SK-N-SH (cell line): ENCODE data around the gene SRCIN1.

Experiments used
- ELF1 ChIP-seq: IDR thresholded peaks from 2 replicates; pipeline ENCODE4 v1.4.0; 2012
- EP300 ChIP-seq, 2 experiments: IDR thresholded peaks; 2 replicates each; pipeline versions ENCODE4 v1.4.0 to v1.6.1; 2012; ENCODE audit warnings: borderline replicate concordance in 1 of 2, low read depth in 1 of 2, low read length in 1 of 2
- FOSL2 ChIP-seq: IDR thresholded peaks from 2 replicates; pipeline ENCODE4 v1.4.0; 2012; ENCODE audit warnings: low read depth, mild to moderate bottlenecking, moderate library complexity, borderline replicate concordance
- GABPA ChIP-seq: IDR thresholded peaks from 2 replicates; pipeline ENCODE4 v1.4.0; 2012; ENCODE audit warnings: low read depth, mild to moderate bottlenecking
- JUND ChIP-seq: IDR thresholded peaks from 2 replicates; pipeline ENCODE4 v1.4.0; 2012
- POLR2AphosphoS5 ChIP-seq: IDR thresholded peaks from 2 replicates; pipeline ENCODE4 v1.6.1; 2012; ENCODE audit warnings: low read depth, low read length
- SIN3A ChIP-seq: IDR thresholded peaks from 2 replicates; pipeline ENCODE4 v1.6.1; 2012; ENCODE audit warnings: low read depth, mild to moderate bottlenecking, low read length, moderate library complexity, borderline replicate concordance
- TAF1 ChIP-seq: IDR thresholded peaks from 2 replicates; pipeline ENCODE4 v1.6.1; 2012; ENCODE audit warnings: low read depth, mild to moderate bottlenecking, low read length, moderate library complexity, borderline replicate concordance
- YY1 ChIP-seq: IDR thresholded peaks from 2 replicates; pipeline ENCODE4 v1.4.0; 2012; ENCODE audit warnings: low read depth, mild to moderate bottlenecking
- TF ChIP-seq, protein P1 (sequence below): fragments of 200-600 bp; sonication (generic); IDR thresholded peaks from 2 replicates; pipeline ENCODE4 v1.6.1; 2017; ENCODE audit warnings: antibody characterized with exemption, mild to moderate bottlenecking, moderate library complexity

DNA sequence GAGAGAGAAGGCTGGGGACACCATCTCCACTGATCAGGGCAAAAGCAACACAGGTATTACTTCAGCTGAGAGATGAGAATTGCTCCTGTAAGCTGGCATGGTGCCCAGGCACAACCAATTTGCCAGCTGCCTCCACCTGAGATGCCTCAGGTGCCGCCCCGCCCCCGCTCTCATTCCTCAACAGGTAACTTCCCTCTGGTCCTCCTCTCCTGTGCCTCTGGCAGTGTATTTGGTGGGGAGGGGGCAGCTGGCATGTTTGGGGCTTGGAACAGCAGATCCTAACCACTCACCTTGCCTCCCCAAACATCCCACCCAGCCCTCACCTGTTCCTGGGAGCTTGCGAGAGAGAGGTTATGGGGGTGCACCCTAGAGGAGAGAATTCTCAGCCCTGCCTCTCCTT, 2.9 kb upstream of the SRCIN1 start:
- TF ChIP-seq GABPA (no peak), JUND (no peak), SIN3A (no peak), EP300 (IDR thresholded peaks at IDR 0.05; ENCODE audit: borderline replicate concordance in 1 of 2, low read depth in 1 of 2, low read length in 1 of 2) (no peak), ELF1 (no peak), TAF1 (no peak), POLR2AphosphoS5 (no peak), FOSL2 (no peak), YY1 (no peak)
- TF ChIP-seq, protein P1, sequence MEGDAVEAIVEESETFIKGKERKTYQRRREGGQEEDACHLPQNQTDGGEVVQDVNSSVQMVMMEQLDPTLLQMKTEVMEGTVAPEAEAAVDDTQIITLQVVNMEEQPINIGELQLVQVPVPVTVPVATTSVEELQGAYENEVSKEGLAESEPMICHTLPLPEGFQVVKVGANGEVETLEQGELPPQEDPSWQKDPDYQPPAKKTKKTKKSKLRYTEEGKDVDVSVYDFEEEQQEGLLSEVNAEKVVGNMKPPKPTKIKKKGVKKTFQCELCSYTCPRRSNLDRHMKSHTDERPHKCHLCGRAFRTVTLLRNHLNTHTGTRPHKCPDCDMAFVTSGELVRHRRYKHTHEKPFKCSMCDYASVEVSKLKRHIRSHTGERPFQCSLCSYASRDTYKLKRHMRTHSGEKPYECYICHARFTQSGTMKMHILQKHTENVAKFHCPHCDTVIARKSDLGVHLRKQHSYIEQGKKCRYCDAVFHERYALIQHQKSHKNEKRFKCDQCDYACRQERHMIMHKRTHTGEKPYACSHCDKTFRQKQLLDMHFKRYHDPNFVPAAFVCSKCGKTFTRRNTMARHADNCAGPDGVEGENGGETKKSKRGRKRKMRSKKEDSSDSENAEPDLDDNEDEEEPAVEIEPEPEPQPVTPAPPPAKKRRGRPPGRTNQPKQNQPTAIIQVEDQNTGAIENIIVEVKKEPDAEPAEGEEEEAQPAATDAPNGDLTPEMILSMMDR = no peak
